HepG2 (cell line): ENCODE measurements around the gene CCDC85C. TPM values are rescaled to one million over a fixed set of nuclear protein-coding genes. Genes with fewer than 3 reads are reported as not detected.
A peak's percentile ranks its signal among the peaks of the same experiment; 100 is the strongest.

Experiments used
- ARNTL ChIP-seq: sonication (generic); formaldehyde crosslinking; IDR thresholded peaks from 2 replicates; pipeline ENCODE4 v1.4.0; 2020; ENCODE audit warnings: mild to moderate bottlenecking, missing genetic modification reagents
- BORCS8-MEF2B ChIP-seq: sonication (generic); formaldehyde crosslinking; IDR thresholded peaks from 2 replicates; pipeline ENCODE4 v1.8.0; 2022; ENCODE audit warnings: mild to moderate bottlenecking, missing genetic modification reagents
- IRF2 ChIP-seq: IDR thresholded peaks from 2 replicates; pipeline ENCODE4 v1.6.1; 2018; ENCODE audit warnings: missing genetic modification reagents, missing compliant biosample characterization
- MEF2D ChIP-seq: sonication (generic); formaldehyde crosslinking; IDR thresholded peaks from 2 replicates; pipeline ENCODE4 v1.5.1; 2020; ENCODE audit warnings: mild to moderate bottlenecking, missing genetic modification reagents
- NONO ChIP-seq, 2 experiments: fragments of 450-650 bp in 1 of 2; sonication (generic) in 1 of 2; formaldehyde crosslinking in 1 of 2; IDR thresholded peaks in 1 of 2; conservative IDR thresholded peaks in 1 of 2; 2 replicates each; pipeline versions ENCODE4 v1.6.1 to v1.8.0; 2017 to 2022; ENCODE audit warnings: mild to moderate bottlenecking in 1 of 2, missing genetic modification reagents in 1 of 2, moderate library complexity in 1 of 2
- POLR2A ChIP-seq, 2 experiments: IDR thresholded peaks; 2 replicates each; pipeline ENCODE4 v1.6.1; 2011; ENCODE audit warnings: low read depth in 2 of 2, low read length in 2 of 2, mild to moderate bottlenecking in 1 of 2, moderate library complexity in 1 of 2; ENCODE audit not compliant: insufficient read depth in 1 of 2
- POLR2AphosphoS5 ChIP-seq: IDR thresholded peaks from 2 replicates; pipeline ENCODE4 v1.6.1; 2012; ENCODE audit warnings: low read depth, low read length
- PRPF4 ChIP-seq: fragments of 200-400 bp; formaldehyde crosslinking; IDR thresholded peaks from 2 replicates; pipeline ENCODE4 v1.6.1; 2016; ENCODE audit warnings: low read length, low read depth; ENCODE audit not compliant: poor library complexity, severe bottlenecking
- SOX13 ChIP-seq, 3 experiments: fragments of 450-650 bp in 1 of 3; sonication (generic) in 1 of 3; formaldehyde crosslinking in 1 of 3; IDR thresholded peaks in 2 of 3; conservative IDR thresholded peaks in 1 of 3; 2 replicates each; pipeline versions ENCODE4 v1.5.0 to v1.6.1; 2016 to 2020; ENCODE audit warnings: antibody characterized with exemption in 1 of 3, mild to moderate bottlenecking in 1 of 3, missing compliant biosample characterization in 1 of 3, missing genetic modification reagents in 1 of 3, moderate library complexity in 1 of 3
- TARDBP ChIP-seq: sonication (generic); formaldehyde crosslinking; IDR thresholded peaks from 2 replicates; pipeline ENCODE4 v1.8.0; 2022; ENCODE audit warnings: mild to moderate bottlenecking, missing genetic modification reagents
- YEATS2 ChIP-seq: sonication (generic); formaldehyde crosslinking; IDR thresholded peaks from 2 replicates; pipeline ENCODE4 v1.4.0; 2020; ENCODE audit warnings: missing genetic modification reagents, borderline replicate concordance
- ZNF256 ChIP-seq: sonication (generic); formaldehyde crosslinking; conservative IDR thresholded peaks from 2 replicates; pipeline ENCODE4 v1.4.0; 2020; ENCODE audit warnings: missing genetic modification reagents
- ZNF543 ChIP-seq: sonication (generic); formaldehyde crosslinking; IDR thresholded peaks from 2 replicates; pipeline ENCODE4 v1.4.0; 2020; ENCODE audit warnings: mild to moderate bottlenecking, missing genetic modification reagents
- ZNF572 ChIP-seq: sonication (generic); formaldehyde crosslinking; IDR thresholded peaks from 2 replicates; pipeline ENCODE4 v1.5.1; 2020; ENCODE audit warnings: mild to moderate bottlenecking, missing genetic modification reagents
- ZNF780A ChIP-seq: sonication (generic); formaldehyde crosslinking; IDR thresholded peaks from 2 replicates; pipeline ENCODE4 v1.8.0; 2022; ENCODE audit warnings: mild to moderate bottlenecking, missing genetic modification reagents, moderate library complexity
- ZNF781 ChIP-seq: sonication (generic); formaldehyde crosslinking; IDR thresholded peaks from 2 replicates; pipeline ENCODE4 v1.5.1; 2020; ENCODE audit warnings: borderline replicate concordance, mild to moderate bottlenecking, missing genetic modification reagents; ENCODE audit errors: not compliant biosample characterization
- polyA plus RNA-seq, 8 experiments: library from polyadenylated mRNA; depleted of rRNA in 3 of 8; stranded (reverse) in 7 of 8; unstranded in 1 of 8; fragments of >200 nt; fragmentation: Illumina TruSeq in 4 of 8; extraction: Trizol in 4 of 8; gene quantifications; 2 replicates each; pipeline versions ENCODE4 v1.2.1 to v1.2.3, GENCODE V29; 2011 to 2016; ENCODE audit warnings: low read depth in 4 of 8, missing spikeins in 1 of 8, mixed read lengths in 1 of 8; ENCODE audit not compliant: insufficient read depth in 1 of 8
- total RNA-seq, 5 experiments: library from RNA; depleted of rRNA; stranded (reverse); fragments of >200 nt; fragmentation: Illumina TruSeq; extraction: Trizol; gene quantifications; 2 replicates each; pipeline ENCODE4 v1.2.3, GENCODE V29; 2016; ENCODE audit warnings: low read depth in 1 of 5

The CCDC85C gene
- total and polyA plus RNA-seq, 2 of the 13 experiments (the other 11 are each of a cell fraction or from before 2014, with no cell fraction given), result 18.8 to 43.8 TPM

- TF ChIP-seq NONO (IDR thresholded peaks at IDR 0.05), result no peak
- peak; percentile 92 for TF ChIP-seq NONO (CRISPR knock-in tag; conservative IDR thresholded peaks at IDR 0.05)
- TF ChIP-seq ZNF256 (CRISPR knock-in tag), result no peak
- TF ChIP-seq ZNF572 (CRISPR knock-in tag), result no peak
- peak; percentile 60; the same call in 1 of the 2 replicates for TF ChIP-seq ZNF543
- TF ChIP-seq ZNF781 (CRISPR knock-in tag), result peak; percentile 56
- TF ChIP-seq POLR2AphosphoS5, result peak; percentile 2; the same call in 1 of the 2 replicates
- peak; percentile 63 for TF ChIP-seq IRF2 (CRISPR knock-in tag)
- TF ChIP-seq MEF2D (CRISPR knock-in tag), result peak; percentile 65
- TF ChIP-seq SOX13 (IDR thresholded peaks at IDR 0.05), result no peak
- peak in 1 of 2 experiments; percentile 85; a peak in 2 of 4 replicates for TF ChIP-seq SOX13 (CRISPR knock-in tag; conservative IDR thresholded peaks at IDR 0.05 in 1 of 2, IDR thresholded peaks at IDR 0.05 in 1 of 2)
- TF ChIP-seq ARNTL (CRISPR knock-in tag), result 0 out of 2 replicates have a peak, but pooled peaks have one; percentile 58
- no peak for TF ChIP-seq ZNF780A (CRISPR knock-in tag)
- TF ChIP-seq POLR2A (IDR thresholded peaks at IDR 0.05; ENCODE audit: insufficient read depth in 1 of 2, low read depth in 2 of 2, low read length in 2 of 2), result peak in 1 of 2 experiments; percentile 57; a peak in 2 of 4 replicates
- peak; percentile 80 for TF ChIP-seq BORCS8-MEF2B
- TF ChIP-seq YEATS2 (CRISPR knock-in tag), result 0 out of 2 replicates have a peak, but pooled peaks have one; percentile 23
- TF ChIP-seq PRPF4, result peak; percentile 39
- TF ChIP-seq TARDBP, result peak; percentile 80; the same call in 1 of the 2 replicates
- TF ChIP-seq, all 625 proteins: peak for 217
These were observed 37.3 kb downstream of the CCDC85C start (continued) for GRCh38 chr14:99566390-99567354.
